T-helper 1 cell treated with Interleukin-12 subunit alpha and Interleukin-12 subunit beta and Interleukin-4 antibody, amounts not matched to agents 30 μg/mL and 1 μg/mL, for 36 hours (primary cell): ENCODE data around the gene MAPT.
"Not testable (repeated sequence)": the region's sequence is repeated elsewhere in the genome, so short reads cannot be mapped to it uniquely, and the experiment has no call there.

ENCODE experiments used
- H3K27ac Mint-ChIP-seq: one replicate; pipeline ENCODE4 v1.8.0; 2021; ENCODE audit warnings: mild to moderate bottlenecking, mixed read lengths
- H3K27me3 Mint-ChIP-seq: one replicate; pipeline ENCODE4 v1.8.0; 2021; ENCODE audit warnings: low read depth, mixed read lengths
- H3K36me3 Mint-ChIP-seq: one replicate; pipeline ENCODE4 v1.8.0; 2021; ENCODE audit warnings: low read depth, mixed read lengths
- H3K4me1 Mint-ChIP-seq: one replicate; pipeline ENCODE4 v1.8.0; 2021; ENCODE audit warnings: low read depth, mixed read lengths
- H3K4me3 Mint-ChIP-seq: one replicate; pipeline ENCODE4 v1.8.0; 2021; ENCODE audit warnings: mild to moderate bottlenecking, moderate library complexity, mixed read lengths
- H3K9me3 Mint-ChIP-seq: one replicate; pipeline ENCODE4 v1.8.0; 2021; ENCODE audit warnings: mixed read lengths

MAPT gene

DNA sequence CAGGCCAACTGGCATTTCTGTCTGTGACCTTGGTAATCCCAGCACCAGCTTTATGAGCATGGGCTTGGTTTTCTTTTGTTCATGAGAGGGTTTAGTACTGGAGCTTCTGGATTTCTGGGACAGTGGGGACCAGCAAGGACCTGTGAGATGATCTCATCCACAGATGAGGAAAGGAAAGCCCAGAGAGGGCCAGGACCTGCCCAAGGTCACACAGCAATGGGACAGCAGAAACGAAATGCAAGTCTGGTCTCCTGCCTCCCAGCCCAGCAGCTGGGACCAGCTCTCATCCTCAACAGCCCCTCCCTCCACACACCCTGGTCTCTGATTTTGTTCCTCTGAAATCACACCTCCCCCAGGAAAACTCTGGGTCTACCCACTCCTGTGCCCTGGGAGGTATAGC, 42.5 kb upstream of the MAPT start:
- H3K27ac Mint-ChIP-seq = no peak overlapping the region
- peaks cover 8% of the 10 kb centered on the region for H3K27me3 Mint-ChIP-seq
- H3K4me1 Mint-ChIP-seq = peaks cover 4% of the 10 kb centered on the region
- no peaks in the 10 kb centered on the region for H3K36me3 Mint-ChIP-seq
- H3K4me3 Mint-ChIP-seq = no peak overlapping the region
- H3K9me3 Mint-ChIP-seq = no peaks in the 10 kb centered on the region

DNA sequence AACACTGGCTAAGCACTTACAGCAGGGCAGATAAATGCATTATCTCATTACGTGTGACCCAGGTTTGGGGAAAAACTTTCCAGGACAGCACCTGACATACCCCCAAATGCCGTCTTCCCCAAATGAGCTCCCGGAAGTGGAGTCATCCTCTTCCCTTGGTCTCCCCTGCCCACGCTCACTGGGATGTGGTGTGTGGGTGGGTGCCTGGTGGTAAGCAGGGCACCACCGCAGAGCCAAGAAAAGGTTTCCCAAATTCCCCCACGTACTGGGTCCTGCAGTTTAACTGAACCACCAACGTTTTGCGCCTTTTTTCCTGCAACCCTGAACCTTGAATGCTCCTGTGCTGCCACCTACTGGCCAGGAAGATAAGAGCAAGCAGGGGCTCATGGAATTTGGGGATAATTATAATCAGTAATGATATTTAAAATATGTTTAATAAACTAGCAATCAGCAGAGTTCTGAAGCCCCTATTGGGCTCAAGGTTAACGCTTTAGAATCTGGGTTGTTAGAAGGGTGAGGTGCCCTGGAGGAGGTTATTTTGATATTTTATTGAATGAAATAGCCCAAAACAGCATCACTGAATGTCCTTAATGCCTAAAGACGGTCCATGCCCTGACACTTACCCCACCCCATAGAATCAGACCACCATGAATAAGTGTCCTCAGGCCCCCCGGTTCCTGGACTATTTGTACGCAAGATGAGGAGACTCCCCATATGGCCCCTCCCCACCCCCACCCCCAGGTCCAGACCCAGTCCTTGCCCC, 41.6 kb upstream of the MAPT start:
- Mint-ChIP-seq H3K4me3 (no peak overlapping the region), H3K36me3 (no peaks in the 10 kb centered on the region), H3K27ac (no peak overlapping the region), H3K27me3 (peaks cover 11% of the 10 kb centered on the region), H3K9me3 (no peaks in the 10 kb centered on the region), H3K4me1 (peaks cover 4% of the 10 kb centered on the region)

DNA sequence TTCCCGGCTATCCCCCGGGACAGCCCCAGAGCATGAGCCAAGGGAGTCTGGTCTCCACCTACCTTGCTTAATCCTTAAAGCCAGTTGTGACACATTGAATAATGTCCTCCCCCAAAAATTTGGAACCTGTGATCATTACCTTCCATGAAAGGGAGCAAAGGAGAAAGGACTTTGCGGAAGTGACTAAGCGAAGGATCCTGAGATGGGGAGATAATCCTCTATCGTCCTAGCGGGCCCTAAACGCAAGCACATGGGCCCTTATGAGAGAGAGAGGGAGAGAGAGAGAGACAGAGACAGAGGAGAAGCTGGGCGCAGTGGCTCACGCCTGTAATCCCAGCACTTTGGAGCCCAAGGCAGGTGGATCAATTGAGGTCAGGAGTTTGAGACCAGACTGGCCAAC, 40.1 kb upstream of the MAPT start:
- Mint-ChIP-seq H3K36me3 (no peaks in the 10 kb centered on the region), H3K9me3 (no peaks in the 10 kb centered on the region), H3K4me3 (no peak overlapping the region), H3K27me3 (peaks cover 16% of the 10 kb centered on the region), H3K27ac (no peak overlapping the region), H3K4me1 (peaks cover 4% of the 10 kb centered on the region)

DNA sequence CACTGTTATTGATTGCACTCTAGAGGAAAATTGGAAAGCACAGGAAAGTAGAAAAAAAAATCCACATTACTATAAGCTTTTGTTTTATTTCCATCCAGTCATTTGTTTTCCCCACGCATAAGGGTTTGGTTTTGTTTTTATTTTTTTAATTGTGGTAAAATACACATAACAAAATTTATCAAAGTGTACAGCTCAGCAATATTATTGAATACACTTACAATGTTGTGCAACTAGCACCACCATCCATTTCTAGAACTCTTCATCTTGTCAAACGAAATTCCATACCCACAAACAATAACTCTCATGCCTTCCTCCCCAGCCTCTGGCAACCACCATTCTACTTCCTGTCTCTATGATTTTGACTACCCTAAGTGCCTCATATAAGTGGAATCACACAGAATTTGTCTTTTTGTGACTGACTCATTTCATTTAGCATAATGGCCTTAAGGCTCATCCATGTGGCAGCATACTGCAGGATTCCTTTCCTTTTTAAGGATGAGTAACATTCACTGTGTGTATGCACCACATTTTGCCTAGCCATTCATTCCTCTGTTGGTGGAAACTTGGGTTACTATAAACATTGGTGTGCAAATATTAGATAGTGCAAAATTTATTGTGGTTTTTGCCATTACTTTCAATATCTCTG, 38.5 kb upstream of the MAPT start:
- peaks cover 16% of the 10 kb centered on the region for H3K27me3 Mint-ChIP-seq

DNA sequence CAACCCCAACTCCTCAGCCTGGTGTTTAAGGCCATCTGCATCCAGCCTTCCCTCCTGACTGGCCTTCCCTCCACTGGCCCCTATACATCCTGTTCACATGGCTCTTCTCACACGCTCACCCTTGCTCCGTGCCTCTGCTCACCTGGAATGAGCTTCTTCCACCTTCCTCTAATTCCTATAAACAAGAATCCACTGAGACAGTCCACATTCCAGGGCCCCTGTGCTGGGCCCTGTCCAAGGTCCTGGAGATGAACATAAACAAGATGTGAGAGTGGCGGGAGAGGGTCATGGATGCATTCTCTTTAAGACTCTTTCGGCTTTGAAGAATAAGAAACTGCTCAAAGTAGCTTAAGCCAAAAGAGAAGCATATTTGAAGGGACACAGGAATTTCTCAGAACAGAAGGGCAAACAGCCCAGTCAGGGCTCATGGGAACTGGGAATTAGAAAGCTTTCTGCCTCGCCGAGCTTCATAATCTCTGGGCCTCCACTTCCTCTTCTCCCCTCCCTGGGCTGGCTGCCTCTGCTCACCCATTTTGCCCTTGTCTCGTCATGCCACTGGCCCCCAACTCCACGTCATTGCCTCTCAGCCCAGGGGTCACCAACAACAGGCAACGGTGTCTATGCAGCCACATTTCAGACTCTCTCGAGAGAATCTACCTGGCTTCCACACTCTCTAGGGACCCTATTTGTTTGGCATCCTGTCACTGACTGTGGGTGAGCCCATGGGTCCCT, 36.2 kb upstream of the MAPT start:
- Mint-ChIP-seq H3K9me3 (no peaks in the 10 kb centered on the region), H3K27ac (no peak overlapping the region), H3K36me3 (no peaks in the 10 kb centered on the region), H3K27me3 (peaks cover 14% of the 10 kb centered on the region), H3K4me3 (no peak overlapping the region), H3K4me1 (no peaks in the 10 kb centered on the region)

More for the DNA sequence above, 38.5 kb upstream of the MAPT start:
- Mint-ChIP-seq H3K9me3 (no peaks in the 10 kb centered on the region), H3K4me1 (peaks cover 4% of the 10 kb centered on the region), H3K27ac (no peak overlapping the region), H3K4me3 (no peak overlapping the region), H3K36me3 (no peaks in the 10 kb centered on the region)

DNA sequence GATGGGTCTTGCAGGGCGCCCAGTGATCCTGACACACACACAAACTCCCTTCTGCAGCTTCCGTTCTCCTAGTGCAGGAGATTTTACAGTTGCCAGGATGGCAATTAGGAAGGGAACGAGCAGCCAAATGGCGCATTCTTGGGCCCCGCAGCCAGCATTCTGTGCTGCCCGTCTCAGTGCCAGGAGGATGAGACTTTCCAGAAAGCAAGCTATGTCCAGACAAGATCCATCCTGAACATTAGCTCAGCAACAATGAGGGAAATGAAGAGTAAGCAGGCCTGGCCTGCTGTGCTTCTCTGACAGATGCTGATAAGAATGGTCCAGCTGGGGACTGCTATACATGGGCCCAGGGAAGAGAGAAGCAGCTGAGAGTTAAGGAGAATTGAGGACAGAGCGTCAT, 33.2 kb upstream of the MAPT start:
- no peaks in the 10 kb centered on the region for H3K9me3 Mint-ChIP-seq
- H3K27ac Mint-ChIP-seq = no peak overlapping the region
- H3K4me1 Mint-ChIP-seq = peaks cover 10% of the 10 kb centered on the region
- H3K4me3 Mint-ChIP-seq = no peak overlapping the region
- H3K36me3 Mint-ChIP-seq = no peaks in the 10 kb centered on the region
- peaks cover 27% of the 10 kb centered on the region for H3K27me3 Mint-ChIP-seq

DNA sequence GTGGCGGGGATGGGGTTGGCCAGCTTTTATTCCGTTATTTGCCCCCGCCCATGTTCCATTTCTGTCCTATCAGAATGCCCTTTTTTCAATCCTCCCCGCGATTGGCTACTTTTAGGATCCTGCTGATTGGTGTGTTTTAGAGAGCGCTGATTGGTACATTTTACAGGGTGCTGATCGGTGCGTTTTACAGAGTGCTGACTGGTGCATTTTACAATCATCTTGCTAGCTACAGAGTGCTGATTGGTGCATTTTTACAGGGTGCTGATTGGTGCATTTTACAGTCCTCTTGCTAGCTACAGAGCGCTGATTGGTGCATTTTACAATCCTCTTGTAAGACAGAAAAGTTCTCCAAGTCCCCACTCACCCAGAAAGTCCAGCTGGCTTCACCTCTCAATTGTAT, 32.2 kb upstream of the MAPT start:
- not testable (repeated sequence) for H3K36me3 Mint-ChIP-seq, H3K4me3 Mint-ChIP-seq, H3K27ac Mint-ChIP-seq, H3K9me3 Mint-ChIP-seq
- Mint-ChIP-seq H3K27me3 (peaks cover 27% of the 10 kb centered on the region), H3K4me1 (peaks cover 10% of the 10 kb centered on the region)

DNA sequence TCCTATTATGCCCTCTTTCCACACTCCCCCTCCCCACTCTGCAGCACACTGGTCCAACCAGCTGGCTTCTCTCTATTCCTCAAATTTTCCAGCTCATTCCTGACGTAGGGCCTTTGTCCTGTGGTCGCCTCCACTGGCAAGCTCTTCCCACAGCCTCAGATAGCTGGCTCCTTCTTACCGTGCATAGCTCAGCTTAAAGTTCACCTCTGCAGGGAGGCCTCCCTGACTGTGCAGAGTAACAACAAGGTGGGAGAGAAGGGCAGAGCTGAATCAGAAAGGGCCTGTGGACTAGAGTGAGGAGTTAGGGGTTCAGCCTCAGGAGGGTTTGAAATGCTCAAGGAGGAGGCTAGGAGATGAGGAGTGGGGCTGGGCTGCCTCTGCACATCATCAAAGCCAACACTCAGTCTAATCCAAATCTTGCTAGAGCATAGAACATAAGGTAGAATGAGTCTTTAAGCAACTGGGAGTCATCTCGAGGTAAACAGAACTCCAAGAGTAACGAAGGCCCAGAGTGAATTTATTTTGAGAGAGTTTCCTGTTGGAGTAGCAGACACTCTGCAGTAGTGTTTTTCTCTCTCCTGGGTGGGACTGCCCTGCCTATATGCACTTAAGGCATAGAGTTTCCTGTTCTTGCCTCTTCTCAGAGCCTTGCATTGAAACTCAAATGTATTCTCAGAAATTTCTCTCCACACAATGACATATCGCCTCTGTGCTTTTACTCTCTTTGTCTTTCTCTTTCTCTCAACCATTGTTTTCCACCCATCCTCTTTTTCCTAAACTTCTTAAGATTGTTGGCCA, 30.3 kb upstream of the MAPT start:
- H3K4me3 Mint-ChIP-seq = peak overlapping the region; percentile 27
- H3K27ac Mint-ChIP-seq = peak overlapping the region; percentile 27
- H3K4me1 Mint-ChIP-seq = peaks cover 19% of the 10 kb centered on the region
- H3K36me3 Mint-ChIP-seq = no peaks in the 10 kb centered on the region
- H3K9me3 Mint-ChIP-seq = no peaks in the 10 kb centered on the region
- peaks cover 20% of the 10 kb centered on the region for H3K27me3 Mint-ChIP-seq

DNA sequence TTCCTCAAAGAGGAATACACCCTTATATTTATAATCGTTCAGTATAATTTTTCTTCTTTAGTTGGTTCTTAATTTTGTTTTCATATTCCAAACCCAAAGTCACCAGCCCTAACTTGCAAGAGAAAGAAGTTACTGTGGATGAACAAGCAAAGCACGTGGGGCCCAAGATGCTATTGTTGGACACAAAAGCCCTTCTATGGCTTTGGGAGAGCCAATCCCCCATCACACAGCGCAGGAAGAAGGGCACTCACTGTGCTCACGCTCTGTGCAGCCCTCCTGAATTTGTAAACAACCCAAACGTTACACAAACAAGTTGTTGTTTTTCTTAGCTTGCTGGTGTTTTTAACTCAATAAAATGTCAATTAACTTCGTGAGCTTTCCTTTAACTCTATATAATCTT, 27.2 kb upstream of the MAPT start:
- Mint-ChIP-seq H3K4me1 (peaks cover 19% of the 10 kb centered on the region), H3K36me3 (no peaks in the 10 kb centered on the region), H3K9me3 (no peaks in the 10 kb centered on the region), H3K27ac (no peak overlapping the region), H3K4me3 (no peak overlapping the region), H3K27me3 (peaks cover 17% of the 10 kb centered on the region)

DNA sequence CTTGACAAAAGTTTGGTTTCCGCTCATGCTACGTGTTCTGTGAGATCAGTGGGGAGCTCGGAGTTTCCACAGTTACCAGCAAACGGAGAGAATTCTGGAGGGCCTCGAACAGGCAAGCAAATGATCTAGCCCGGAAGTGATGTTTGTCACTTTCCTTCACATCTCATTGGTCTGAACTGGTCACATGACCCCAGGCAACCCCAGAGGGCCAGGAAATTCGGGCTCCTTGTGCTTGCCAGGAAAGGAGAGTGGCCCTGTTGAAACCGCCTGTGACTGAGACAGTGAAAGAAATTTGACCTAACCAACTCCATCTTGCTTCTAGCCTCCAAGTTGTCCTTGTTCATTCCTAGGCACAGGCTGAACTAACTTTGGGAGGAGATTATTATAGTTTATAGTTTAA, 26.7 kb upstream of the MAPT start:
- H3K27ac Mint-ChIP-seq = no peak overlapping the region
- peaks cover 17% of the 10 kb centered on the region for H3K27me3 Mint-ChIP-seq
- no peaks in the 10 kb centered on the region for H3K36me3 Mint-ChIP-seq
- H3K4me1 Mint-ChIP-seq = peaks cover 19% of the 10 kb centered on the region
- no peaks in the 10 kb centered on the region for H3K9me3 Mint-ChIP-seq
- no peak overlapping the region for H3K4me3 Mint-ChIP-seq

DNA sequence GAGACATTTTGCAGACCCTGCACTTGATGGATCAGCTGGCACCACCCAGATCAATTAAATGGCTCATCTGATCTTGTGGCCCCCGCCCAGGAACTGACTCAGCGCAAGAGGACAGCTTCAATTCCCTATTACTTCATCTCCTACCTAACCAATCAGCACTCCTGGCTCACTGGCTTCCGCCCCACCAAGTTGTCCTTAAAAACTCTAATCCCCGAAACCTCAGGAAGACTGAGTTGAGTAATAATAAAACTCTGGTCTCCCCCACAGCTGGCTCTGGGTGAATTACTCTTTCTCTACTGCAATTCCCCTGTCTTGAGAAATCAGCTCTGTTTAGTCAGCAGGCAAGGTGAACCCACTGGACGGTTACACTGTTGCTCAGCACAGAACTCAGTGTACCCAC, 26.1 kb upstream of the MAPT start:
- Mint-ChIP-seq H3K36me3 (no peaks in the 10 kb centered on the region), H3K9me3 (no peaks in the 10 kb centered on the region), H3K4me3 (no peak overlapping the region), H3K4me1 (peaks cover 19% of the 10 kb centered on the region), H3K27me3 (peaks cover 17% of the 10 kb centered on the region), H3K27ac (no peak overlapping the region)

DNA sequence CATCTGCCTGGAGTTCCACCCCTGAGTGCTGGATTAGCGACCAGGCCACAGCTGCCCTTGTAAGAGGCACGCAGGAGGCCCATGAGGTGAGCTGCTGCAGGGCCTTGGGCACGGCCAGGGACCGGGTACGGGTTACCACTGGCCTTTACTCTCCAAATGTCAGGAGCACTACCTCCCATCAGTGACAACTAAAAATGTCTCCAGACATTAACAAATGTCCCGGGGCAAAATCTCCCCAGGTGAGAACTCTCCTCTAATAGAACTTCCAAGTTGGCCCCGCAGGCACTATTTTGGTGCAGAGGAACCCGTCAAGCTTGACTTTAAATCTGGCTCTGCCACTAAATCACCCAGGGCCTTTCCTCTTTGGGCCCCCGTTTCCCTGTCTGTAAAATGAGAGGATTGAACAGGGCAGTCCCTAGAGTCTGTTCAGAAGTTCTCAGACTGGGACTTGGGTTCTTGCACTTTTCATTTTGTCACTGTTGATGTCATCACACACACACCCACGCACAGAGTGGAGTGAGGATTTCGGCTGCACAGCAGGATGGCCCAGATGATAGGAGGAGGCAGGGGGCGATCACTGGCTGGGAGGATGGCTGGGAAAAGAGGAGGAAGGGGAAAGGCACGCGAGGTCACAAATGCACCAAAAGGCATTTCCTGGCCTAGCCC, 24.5 kb upstream of the MAPT start:
- Mint-ChIP-seq H3K9me3 (no peaks in the 10 kb centered on the region), H3K27ac (no peak overlapping the region), H3K27me3 (peaks cover 10% of the 10 kb centered on the region), H3K4me3 (no peak overlapping the region), H3K4me1 (peaks cover 17% of the 10 kb centered on the region), H3K36me3 (no peaks in the 10 kb centered on the region)

DNA sequence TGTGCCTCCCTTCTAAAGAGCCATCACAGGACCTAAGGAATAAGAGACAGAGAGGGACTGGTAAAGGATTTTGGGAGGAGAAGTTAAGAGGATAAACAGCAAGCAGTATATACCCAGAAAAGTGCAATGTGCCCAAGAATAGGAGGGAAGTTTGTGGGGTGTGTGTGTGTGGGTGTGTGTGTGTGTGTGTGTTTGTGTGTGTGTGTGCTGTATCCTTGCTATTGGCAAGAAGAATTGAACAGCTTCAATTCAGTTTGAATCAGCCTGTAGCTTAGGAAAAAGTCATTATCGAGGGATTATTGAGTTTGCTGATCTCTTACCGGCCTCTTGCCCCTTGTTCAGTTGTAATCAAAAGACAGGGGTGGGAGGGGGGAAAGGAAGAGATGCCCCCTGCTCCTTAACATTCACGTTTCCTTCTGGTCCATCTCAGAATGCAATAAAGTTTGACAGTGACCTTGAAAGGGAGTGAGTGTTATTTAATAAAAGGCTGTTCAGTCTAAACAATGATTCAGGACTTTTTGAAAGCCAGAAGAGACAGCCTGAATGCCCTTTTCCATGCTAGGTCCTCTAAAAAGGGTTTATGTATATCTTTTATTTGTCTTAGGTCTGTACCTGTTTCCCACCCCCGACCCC, 23.9 kb upstream of the MAPT start:
- no peak overlapping the region for H3K27ac Mint-ChIP-seq
- H3K27me3 Mint-ChIP-seq = peaks cover 6% of the 10 kb centered on the region
- H3K36me3 Mint-ChIP-seq = no peaks in the 10 kb centered on the region
- H3K4me3 Mint-ChIP-seq = no peak overlapping the region
- H3K4me1 Mint-ChIP-seq = peaks cover 15% of the 10 kb centered on the region
- no peaks in the 10 kb centered on the region for H3K9me3 Mint-ChIP-seq

DNA sequence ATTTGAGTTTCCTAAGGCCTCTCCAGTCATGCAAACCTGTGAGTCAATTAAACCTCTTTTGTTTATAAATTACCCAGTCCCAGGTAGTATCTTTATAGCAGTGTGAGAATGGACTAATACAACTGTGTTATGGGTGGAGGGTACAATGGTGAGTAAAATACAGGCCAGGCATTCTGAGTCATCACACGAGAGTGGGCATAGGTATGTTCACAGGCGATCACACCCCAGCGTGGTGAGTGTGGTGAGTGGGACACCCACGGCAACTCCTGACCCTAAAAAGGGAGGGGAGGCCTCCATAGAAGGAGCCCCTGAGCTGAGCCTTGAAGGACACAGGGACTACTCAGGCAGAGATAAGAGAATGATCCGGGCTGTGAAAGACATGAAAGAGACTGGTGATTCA, 22.6 kb upstream of the MAPT start:
- Mint-ChIP-seq H3K27ac (no peak overlapping the region), H3K27me3 (peaks cover 8% of the 10 kb centered on the region), H3K4me1 (peaks cover 15% of the 10 kb centered on the region), H3K36me3 (no peaks in the 10 kb centered on the region), H3K9me3 (no peaks in the 10 kb centered on the region), H3K4me3 (no peak overlapping the region)
